WTC11 (cell line): Measurements from ENCODE around the gene NOTCH4. TPM values are rescaled to one million over a fixed set of nuclear protein-coding genes. Genes with fewer than 3 reads are reported as not detected.

Experiments used
- ATAC-seq: fragments of 200-7000 bp; cut with Tn5 transposase; 2 replicates; pipeline ENCODE4 v1.10.0; 2021; ENCODE audit warnings: mild to moderate bottlenecking, moderate library complexity
- CTCF ChIA-PET: fragments of 300-600 bp; sonication (Branson Sonifier 250); formaldehyde crosslinking; loops from one replicate; lab custom pipeline; 2021; ENCODE audit warnings: antibody characterized with exemption; lab: Charles Lee
- POLR2A ChIA-PET: fragments of 350-600 bp; sonication (Branson Sonifier 250); formaldehyde crosslinking; loops from one replicate; lab custom pipeline; 2021; ENCODE audit warnings: antibody characterized with exemption; lab: Charles Lee
- DNase-seq: peaks from one replicate; pipeline ENCODE4 v3.0.0; 2021; ENCODE audit warnings: low spot score
- H3K27ac Mint-ChIP-seq: 2 replicates; pipeline ENCODE4 v1.8.0; 2021; ENCODE audit warnings: mixed read lengths
- H3K27me3 Mint-ChIP-seq: 2 replicates; pipeline ENCODE4 v1.8.0; 2021; ENCODE audit warnings: low read depth, mild to moderate bottlenecking, moderate library complexity, mixed read lengths
- H3K36me3 Mint-ChIP-seq: 2 replicates; pipeline ENCODE4 v1.8.0; 2021; ENCODE audit warnings: mixed read lengths
- H3K4me1 Mint-ChIP-seq: 2 replicates; pipeline ENCODE4 v1.8.0; 2022; ENCODE audit warnings: mixed read lengths
- H3K4me3 Mint-ChIP-seq: 2 replicates; pipeline ENCODE4 v1.8.0; 2021; ENCODE audit warnings: mild to moderate bottlenecking, moderate library complexity, mixed read lengths
- H3K9me3 Mint-ChIP-seq: 2 replicates; pipeline ENCODE4 v1.8.0; 2021; ENCODE audit warnings: mixed read lengths
- ARID4B ChIP-seq: sonication (generic); formaldehyde crosslinking; IDR thresholded peaks from 2 replicates; pipeline ENCODE4 v1.8.0; 2023; ENCODE audit warnings: missing genetic modification reagents, mild to moderate bottlenecking, borderline replicate concordance
- ATF3 ChIP-seq: sonication (generic); formaldehyde crosslinking; conservative IDR thresholded peaks from 2 replicates; pipeline ENCODE4 v1.8.1; 2022; ENCODE audit warnings: mild to moderate bottlenecking, missing genetic modification reagents
- CREB1 ChIP-seq: sonication (generic); formaldehyde crosslinking; IDR thresholded peaks from 2 replicates; pipeline ENCODE4 v1.8.0; 2023; ENCODE audit warnings: mild to moderate bottlenecking, missing genetic modification reagents
- E2F5 ChIP-seq: sonication (generic); formaldehyde crosslinking; IDR thresholded peaks from 2 replicates; pipeline ENCODE4 v1.8.1; 2022; ENCODE audit warnings: mild to moderate bottlenecking, moderate library complexity, missing genetic modification reagents
- EMX1 ChIP-seq: fragments of 250-450 bp; sonication (Bioruptor Pico); IDR thresholded peaks from 2 replicates; pipeline ENCODE4 v1.8.0; 2021; ENCODE audit warnings: mild to moderate bottlenecking
- ESRRA ChIP-seq: sonication (generic); formaldehyde crosslinking; IDR thresholded peaks from 2 replicates; pipeline ENCODE4 v1.8.1; 2022; ENCODE audit warnings: mild to moderate bottlenecking, missing genetic modification reagents, borderline replicate concordance
- GTF2I ChIP-seq: fragments of 250-450 bp; sonication (Bioruptor Pico); conservative IDR thresholded peaks from 2 replicates; pipeline ENCODE4 v1.4.0; 2021; ENCODE audit warnings: mild to moderate bottlenecking
- HMGXB4 ChIP-seq: sonication (generic); formaldehyde crosslinking; IDR thresholded peaks from 2 replicates; pipeline ENCODE4 v1.8.1; 2023; ENCODE audit warnings: mild to moderate bottlenecking, moderate library complexity, missing genetic modification reagents
- IRF2 ChIP-seq: sonication (generic); formaldehyde crosslinking; IDR thresholded peaks from 2 replicates; pipeline ENCODE4 v1.8.0; 2022; ENCODE audit warnings: low read depth, missing genetic modification reagents, borderline replicate concordance
- MYBL2 ChIP-seq: sonication (generic); formaldehyde crosslinking; IDR thresholded peaks from 2 replicates; pipeline ENCODE4 v1.8.1; 2023; ENCODE audit warnings: mild to moderate bottlenecking, moderate library complexity, missing genetic modification reagents
- NFE2L1 ChIP-seq: sonication (generic); formaldehyde crosslinking; IDR thresholded peaks from 2 replicates; pipeline ENCODE4 v1.8.1; 2023; ENCODE audit warnings: missing genetic modification reagents
- NR3C1 ChIP-seq: sonication (generic); formaldehyde crosslinking; conservative IDR thresholded peaks from 2 replicates; pipeline ENCODE4 v1.8.1; 2023; ENCODE audit warnings: low read depth, mild to moderate bottlenecking, missing genetic modification reagents
- ZNF121 ChIP-seq: sonication (generic); formaldehyde crosslinking; IDR thresholded peaks from 2 replicates; pipeline ENCODE4 v1.8.0; 2023; ENCODE audit warnings: missing genetic modification reagents
- ZNF138 ChIP-seq: sonication (generic); formaldehyde crosslinking; conservative IDR thresholded peaks from 2 replicates; pipeline ENCODE4 v1.8.1; 2022; ENCODE audit warnings: mild to moderate bottlenecking, moderate library complexity, missing genetic modification reagents
- ZNF232 ChIP-seq: sonication (generic); formaldehyde crosslinking; IDR thresholded peaks from 2 replicates; pipeline ENCODE4 v1.8.0; 2022; ENCODE audit warnings: mild to moderate bottlenecking, missing genetic modification reagents
- ZNF281 ChIP-seq: sonication (generic); formaldehyde crosslinking; IDR thresholded peaks from 2 replicates; pipeline ENCODE4 v1.8.0; 2023; ENCODE audit warnings: mild to moderate bottlenecking, missing genetic modification reagents
- ZNF396 ChIP-seq: fragments of 250-450 bp; sonication (Bioruptor Pico); IDR thresholded peaks from 2 replicates; pipeline ENCODE4 v1.8.0; 2021; ENCODE audit warnings: mild to moderate bottlenecking, moderate library complexity, borderline replicate concordance
- ZNF671 ChIP-seq: fragments of 250-450 bp; sonication (Bioruptor Pico); IDR thresholded peaks from 2 replicates; pipeline ENCODE4 v1.8.0; 2021; ENCODE audit warnings: mild to moderate bottlenecking
- total RNA-seq: library from RNA; stranded (reverse); gene quantifications from 3 replicates; pipeline ENCODE4 v1.2.3, GENCODE V29; 2021

Gene NOTCH4
- total RNA-seq, 1 experiment from 2014 or later = 2.6 TPM

- TF ChIP-seq ZNF281 (CRISPR knock-in tag) (peak; percentile 97), ZNF121 (CRISPR knock-in tag) (no peak)
- TF ChIP-seq, all 79 proteins: peak for 8
Measured at GRCh38 chr6:32153564-32154513, 70.0 kb downstream of the NOTCH4 start, which contains the start of gene PPT2 (continued).

GRCh38 chr6:32152769-32153563 lies 70.9 kb downstream of the NOTCH4 start:
- H3K27ac Mint-ChIP-seq = peak overlapping the region; percentile 84
- ATAC-seq = peak; percentile 21

GRCh38 chr6:32151863-32152768 lies 71.8 kb downstream of the NOTCH4 start, which contains the start of gene PRRT1:
TSS of gene PRRT1 (minus strand) at chr6:32151939. CDS start at chr6:32151827, 112 bp downstream.
- no peaks in the 10 kb centered on the region for H3K9me3 Mint-ChIP-seq

More at GRCh38 chr6:32152769-32153563, 70.9 kb downstream of the NOTCH4 start:
- Mint-ChIP-seq H3K27me3 (peaks cover 45% of the 10 kb centered on the region), H3K36me3 (peaks cover 19% of the 10 kb centered on the region), H3K4me3 (peak overlapping the region; percentile 100), H3K4me1 (peaks cover 40% of the 10 kb centered on the region), H3K9me3 (no peaks in the 10 kb centered on the region)
- POLR2A ChIA-PET = interaction anchor here (0.6 to 1.8 kb wide), 4 partner anchors 24 to 290 kb away, joined by 4 to 7 read pairs (median 4); partner anchors contain the start of gene ATF6B
- CTCF ChIA-PET = interaction anchor here (0.5 to 3.3 kb wide), 16 partner anchors 7 to 651 kb away, joined by 3 to 20 read pairs (median 4); partner anchors contain the start of genes ATF6B, GPSM3 and PBX2
- DNase-seq = peak; percentile 58
- TF ChIP-seq NFE2L1 (CRISPR knock-in tag) (peak; percentile 55; the same call in 1 of the 2 replicates), IRF2 (no peak)

More at GRCh38 chr6:32151863-32152768, 71.8 kb downstream of the NOTCH4 start, which contains the start of gene PRRT1:
- Mint-ChIP-seq H3K36me3 (peaks cover 11% of the 10 kb centered on the region; the same call in 1 of the 2 replicates), H3K4me3 (peak within 1 kb of the TSS; percentile 100), H3K4me1 (peaks cover 45% of the 10 kb centered on the region), H3K27me3 (peaks cover 54% of the 10 kb centered on the region), H3K27ac (no peak within 1 kb of the TSS)
- no peak for DNase-seq
- TF ChIP-seq ZNF138 (CRISPR knock-in tag) (no peak), ZNF671 (no peak), MYBL2 (CRISPR knock-in tag) (no peak), ATF3 (CRISPR knock-in tag) (no peak), CREB1 (no peak), NFE2L1 (CRISPR knock-in tag) (no peak), HMGXB4 (CRISPR knock-in tag) (no peak), E2F5 (CRISPR knock-in tag) (no peak), GTF2I (CRISPR knock-in tag) (no peak), NR3C1 (no peak), EMX1 (CRISPR knock-in tag) (no peak), ZNF396 (CRISPR knock-in tag) (no peak), ZNF232 (CRISPR knock-in tag) (no peak), ESRRA (CRISPR knock-in tag) (no peak), ARID4B (no peak)
- CTCF ChIA-PET = interaction anchor here (0.5 to 3.3 kb wide), 9 partner anchors 13 to 44 kb away, joined by 3 to 20 read pairs (median 8); partner anchors contain the start of genes ATF6B, FKBPL and PBX2
- no peak for ATAC-seq
- POLR2A ChIA-PET = interaction anchor here (0.6 to 1.8 kb wide), 4 partner anchors 24 to 289 kb away, joined by 4 to 7 read pairs (median 5); partner anchors contain the start of gene ATF6B
